HS-27A (cell line): Measurements from ENCODE around the gene PNISR.
A peak's percentile ranks its signal among the peaks of the same experiment; 100 is the strongest.

Experiments
- DNase-seq: peaks from one replicate; pipeline ENCODE4 v3.0.0-alpha.2; 2012; ENCODE audit warnings: low read depth, missing footprints

The PNISR gene

DNA sequence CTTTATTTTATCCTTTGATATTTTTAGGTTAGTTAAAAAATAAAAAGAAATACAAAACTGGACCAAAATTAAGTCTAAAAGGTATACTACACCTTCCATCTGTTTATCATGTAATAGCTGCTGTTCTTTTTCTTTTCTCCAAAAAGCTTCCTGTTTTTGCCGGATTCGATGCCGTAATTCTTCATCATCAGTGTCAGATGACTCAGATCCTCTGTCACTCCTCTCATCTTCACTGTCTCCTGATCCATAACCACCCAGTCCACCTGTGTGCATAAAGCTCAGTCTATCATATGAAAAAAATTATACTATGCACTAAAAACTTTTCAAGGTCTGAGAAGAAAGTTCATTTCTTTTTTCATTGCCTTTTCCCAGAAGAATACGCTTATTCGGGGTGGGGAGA is 22.7 kb downstream of the PNISR start:
- DNase-seq = no peak

DNA sequence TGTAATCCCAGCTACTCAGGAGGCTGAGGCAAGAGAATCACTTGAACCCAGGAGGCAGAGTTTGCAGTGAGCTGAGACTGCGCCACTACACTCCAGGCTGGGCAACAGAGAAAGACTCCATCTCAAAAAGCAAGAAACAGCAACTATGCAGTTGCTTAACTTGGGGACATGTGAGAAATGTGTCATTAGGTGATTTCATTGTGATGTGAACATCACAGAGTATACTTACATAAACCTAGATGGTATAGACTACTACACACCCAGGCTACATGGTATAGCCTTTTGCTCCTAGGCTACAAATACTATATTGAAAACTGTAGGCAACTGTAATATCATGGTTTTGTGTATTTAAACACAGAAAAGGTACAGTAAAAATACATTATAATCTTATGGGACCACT is 27.8 kb downstream of the PNISR start:
- no peak for DNase-seq

DNA sequence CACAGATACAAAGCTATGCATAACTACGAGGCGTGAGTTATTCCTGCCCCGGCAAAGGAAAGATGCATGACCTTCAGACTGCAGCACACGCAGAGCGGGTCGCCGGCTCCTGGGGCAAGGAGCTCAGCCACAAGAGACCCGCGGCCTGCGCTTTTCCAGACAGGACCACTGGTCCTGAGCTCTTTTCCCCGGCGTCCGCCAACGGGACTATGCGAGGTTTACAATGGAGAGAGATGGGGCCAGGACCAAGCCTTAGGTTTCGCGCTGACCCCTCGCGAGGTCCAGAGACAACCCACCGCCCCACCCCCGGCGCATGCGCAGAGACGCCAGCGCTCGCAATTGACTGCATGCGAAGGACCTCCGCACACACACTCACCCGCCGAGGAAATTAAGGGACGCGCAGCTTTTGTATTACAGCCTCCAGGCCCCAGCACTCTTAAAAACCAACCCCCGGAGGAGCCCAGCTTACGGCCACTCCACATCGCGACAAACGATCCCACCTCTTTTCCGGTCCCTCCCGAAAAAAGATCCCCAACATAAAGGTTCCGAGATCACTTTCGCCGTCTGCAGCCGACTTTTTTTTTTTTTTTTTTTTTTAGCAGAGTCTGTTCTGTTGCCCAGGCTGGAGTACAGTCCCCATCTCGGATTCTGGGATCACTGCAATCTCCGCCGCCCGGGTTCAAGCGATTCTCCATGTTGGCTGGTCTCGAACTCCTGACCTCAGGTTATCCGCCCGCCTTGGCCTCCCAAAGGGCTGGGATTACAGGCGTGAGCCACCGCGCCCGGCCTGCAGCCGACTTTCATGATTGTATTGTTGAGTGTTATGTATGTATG is 31.2 kb downstream of the PNISR start, which contains the start of gene COQ3:
COQ3 (minus strand) TSS at position 498 of the 834 bp plus-strand sequence; CDS start at position 482, 16 bp downstream.
- peak; percentile 24 for DNase-seq

DNA sequence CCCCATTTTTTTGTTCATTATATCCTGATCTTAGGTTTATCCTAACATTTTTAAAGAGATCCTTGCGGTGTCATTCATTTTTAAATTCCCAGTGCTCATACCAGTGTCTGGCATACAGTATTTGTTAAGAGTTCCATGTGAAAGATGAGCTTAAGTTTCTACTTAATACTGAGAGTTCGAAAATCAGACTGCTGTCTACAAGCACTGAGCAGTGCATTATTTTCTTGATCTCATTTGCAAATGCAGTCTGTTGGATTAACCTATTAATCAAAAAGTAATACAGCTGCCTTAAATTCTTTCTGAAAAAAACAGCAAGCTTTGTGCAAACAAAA is 31.8 kb downstream of the PNISR start:
- no peak for DNase-seq

DNA sequence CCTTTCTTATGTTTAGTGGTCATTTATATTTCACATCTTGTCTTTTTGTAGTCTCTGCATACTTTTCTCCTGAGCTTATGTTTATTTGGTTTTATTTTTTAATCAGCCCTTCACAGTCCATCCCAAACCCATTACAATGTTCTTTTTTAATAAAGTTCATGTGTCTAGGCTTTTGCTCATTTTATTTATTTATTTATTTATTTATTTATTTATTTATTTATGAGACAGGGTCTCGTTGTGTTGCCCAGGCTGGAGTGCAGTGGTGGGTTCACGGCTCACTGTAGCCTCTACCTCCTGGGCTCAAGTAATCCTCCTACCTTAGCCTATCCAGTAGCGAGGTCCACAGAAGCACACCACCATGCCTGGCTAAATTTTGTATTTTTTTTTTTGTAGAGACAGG is 34.2 kb downstream of the PNISR start:
- no peak for DNase-seq

DNA sequence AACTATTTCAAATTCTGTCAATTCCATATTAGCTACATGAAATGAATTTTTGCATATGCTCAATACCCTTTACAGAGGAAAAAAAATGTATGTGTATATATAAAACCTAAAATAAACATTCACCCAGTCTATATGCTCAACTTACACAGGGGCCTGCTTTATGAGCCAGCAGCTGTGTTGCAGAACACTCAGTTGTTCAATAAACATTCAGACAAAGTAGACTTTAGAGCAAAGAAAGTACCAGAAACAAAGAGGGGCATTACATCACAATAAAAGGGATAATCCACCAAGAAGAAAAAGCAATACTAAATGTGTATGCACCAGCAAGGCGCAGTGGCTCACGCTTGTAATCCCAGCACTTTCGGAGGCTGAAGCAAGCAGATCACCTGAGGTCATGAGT is 40.6 kb downstream of the PNISR start:
- no peak for DNase-seq

DNA sequence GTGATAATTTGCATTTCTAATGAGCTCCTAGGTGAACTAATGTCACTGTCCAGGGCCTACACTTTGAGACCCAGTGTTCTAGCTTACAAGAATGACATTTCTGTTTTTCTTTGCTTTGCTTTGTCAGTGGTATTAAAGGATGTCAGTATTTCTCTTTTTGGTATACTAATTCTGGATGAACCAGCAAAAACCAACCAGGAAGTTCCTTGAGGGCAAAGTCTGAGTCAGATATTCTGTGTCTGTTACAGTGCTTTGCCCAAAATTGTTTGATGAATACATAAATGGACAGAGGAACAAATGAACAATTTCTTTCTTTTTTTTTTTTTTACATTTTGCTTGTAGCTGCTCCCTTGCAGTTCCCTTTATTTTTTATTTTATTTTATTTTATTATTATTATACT is 46.5 kb downstream of the PNISR start:
- DNase-seq = no peak

DNA sequence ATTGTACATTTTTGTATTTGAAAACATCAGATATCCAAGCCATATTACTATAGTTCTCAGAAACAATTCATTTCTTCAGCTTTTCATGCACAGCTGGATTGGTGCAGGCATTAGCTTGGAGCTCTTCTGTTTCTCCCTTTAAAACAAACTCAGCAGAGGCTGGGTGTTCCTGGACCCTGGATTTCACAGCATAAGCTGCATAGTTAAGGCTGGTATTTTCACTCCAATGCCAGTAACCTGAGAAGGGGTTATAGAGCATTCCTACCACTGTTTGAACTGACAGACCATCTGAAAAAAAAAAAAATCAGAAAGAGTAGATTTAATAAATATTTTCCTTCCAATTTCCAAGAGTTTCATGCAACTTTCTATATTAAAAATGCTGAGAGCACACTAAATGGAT is 55.6 kb downstream of the PNISR start:
- no peak for DNase-seq

DNA sequence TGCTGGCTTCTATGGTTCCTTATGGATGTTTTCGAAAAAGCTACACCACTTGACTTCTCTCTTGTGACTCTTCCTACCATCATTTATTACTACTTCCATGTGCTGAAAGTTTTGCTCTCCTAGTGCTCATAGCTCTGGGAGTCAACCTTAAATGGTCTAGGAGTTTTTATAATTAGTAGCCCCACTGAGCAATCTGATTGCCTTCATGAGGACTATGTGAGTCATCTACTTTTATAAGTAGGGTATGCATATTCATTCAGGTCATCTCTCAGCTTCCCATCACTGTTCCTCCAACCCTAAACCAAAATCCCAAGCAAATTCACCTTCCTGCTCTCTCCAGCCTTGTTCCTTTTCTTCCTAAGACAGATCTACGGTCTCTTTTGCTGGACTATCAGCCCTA is 58.3 kb downstream of the PNISR start:
- no peak for DNase-seq

DNA sequence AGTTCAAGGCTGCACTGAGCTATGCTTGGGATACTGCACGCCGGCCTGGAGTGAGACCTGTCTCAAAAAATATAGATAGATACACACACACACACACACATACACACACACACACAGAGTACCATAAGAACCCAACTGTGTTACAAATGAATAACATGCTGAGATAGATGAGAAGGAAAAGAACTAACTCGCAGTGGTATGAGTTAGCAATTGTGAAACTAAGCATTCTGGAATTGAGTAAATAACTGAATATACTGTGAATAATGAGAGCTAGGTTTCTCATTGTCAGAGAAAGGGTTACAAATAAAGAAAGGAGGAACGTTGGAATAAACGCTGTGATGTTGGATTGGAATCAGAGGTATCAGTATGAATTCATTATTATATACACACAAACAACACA is 61.1 kb downstream of the PNISR start:
- no peak for DNase-seq

DNA sequence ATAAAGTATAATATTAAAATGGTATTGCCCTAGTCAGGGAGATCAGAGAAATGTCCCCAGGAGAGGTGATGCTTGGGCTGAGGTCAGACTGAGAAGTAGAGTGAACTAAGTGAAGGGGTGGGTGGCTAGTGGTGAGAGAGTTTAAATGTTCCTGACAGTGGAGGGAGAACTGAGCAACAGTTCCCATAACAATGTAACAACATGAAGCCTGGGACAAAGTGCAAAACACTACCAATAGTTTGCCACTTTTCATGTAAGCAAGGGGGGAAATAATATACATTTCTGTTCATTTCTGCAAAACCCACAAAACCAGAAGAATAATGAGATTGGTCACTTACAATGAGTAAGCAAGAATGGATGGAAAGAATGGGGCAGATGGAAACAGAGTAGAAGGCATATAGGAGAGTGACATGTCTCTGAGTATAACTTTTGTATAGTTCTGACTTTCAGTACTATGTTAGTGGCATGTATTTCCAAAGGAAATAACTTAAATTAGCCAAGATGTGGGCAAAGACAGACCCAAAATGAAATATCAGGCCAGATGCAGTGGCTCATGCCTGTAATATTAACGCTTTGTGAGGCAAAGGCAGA is 62.3 kb downstream of the PNISR start:
- no peak for DNase-seq

DNA sequence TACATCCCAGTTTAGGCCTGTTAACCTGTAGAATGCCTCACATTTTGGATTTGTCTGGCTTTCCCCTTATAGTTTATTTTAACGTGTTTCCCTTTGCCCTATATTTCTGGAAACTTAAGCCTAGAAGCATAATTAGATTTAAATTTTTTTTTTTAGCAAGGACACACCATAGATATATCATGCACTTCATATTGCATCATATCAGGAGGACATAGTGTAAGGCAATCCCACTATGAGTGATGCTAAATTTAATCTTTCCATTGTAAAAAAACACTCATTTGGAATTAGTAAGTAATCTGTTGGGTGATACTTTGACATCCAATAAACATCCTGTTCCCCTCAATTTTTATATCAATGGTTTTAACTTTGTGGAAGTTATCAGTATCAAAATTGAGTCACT is 65.3 kb downstream of the PNISR start:
- no peak for DNase-seq

DNA sequence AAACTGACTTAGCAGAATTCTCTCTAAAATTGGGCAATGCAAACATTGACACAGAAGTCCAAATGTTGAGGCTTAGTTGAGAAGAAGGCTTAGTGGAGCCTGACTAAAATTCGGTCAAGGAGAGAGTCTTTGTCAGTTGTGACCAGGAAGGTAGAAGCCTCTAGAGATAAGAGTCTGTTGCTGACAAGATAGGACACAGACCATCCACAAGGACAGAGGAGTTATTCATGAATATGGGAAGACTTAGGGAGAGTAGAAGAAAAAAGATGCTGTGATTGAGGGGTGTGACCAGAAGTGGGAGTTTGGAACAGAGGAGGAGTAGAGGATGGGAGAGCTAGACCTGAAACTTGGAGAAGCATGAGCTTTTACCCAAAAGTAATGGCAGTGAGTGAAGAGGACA is 68.5 kb downstream of the PNISR start:
- no peak for DNase-seq

DNA sequence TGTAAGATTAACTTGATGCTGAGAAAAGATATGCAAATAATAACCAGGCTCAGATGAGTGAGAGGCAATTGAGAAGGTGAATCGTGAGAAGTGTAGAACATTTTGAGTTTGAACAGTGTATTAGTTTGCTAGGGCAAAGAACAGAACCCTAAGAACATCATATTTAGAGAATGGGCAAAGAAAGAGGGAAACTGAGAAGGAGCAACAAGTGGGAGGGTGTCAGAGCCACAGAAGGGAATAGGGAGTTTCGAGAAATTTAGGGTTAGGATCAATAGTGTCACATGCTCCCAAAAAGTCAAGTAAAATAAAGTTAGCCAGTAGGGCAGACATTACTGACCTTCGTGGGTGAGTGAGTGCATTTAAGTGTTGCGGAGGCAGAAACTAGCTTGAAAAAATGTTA is 70.1 kb downstream of the PNISR start:
- DNase-seq = no peak

DNA sequence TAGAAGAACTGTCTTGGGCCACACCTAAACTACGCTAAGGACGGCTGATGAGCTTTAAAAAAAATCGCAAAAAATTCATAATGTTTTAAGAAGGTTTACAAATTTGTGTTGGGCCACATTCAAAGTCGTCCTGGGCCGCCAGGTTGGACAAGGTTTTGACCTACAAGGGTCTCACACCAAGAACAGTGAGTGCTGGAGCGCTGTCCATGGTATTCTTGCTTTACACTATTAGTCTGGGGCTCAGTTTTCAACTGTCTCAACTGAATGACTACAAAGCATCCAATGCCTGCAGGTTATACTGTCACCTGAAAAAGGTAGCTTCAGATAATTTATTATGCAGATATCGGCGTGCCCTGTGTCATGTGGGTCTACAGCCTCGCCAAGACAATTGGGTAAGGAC is 72.0 kb downstream of the PNISR start:
- DNase-seq = no peak

DNA sequence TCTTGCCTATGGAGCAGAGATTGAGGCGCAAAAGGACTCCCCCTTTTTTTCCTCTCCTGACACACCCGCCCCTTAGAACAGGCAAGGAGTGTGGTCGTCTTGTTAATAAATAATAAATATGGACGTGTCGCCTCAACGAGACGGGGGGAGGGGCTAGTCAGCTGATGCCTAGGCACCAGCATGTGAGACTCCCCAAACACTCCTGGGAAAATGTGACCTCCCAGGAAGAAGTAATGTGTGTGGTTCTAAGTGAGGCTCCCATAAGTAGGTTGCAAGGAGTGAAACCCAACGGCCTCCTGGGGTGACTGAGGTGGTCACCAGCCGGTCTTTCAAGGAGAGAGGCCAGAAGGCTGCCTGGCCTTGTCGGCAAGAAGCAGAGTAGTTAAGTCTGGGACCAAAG is 74.5 kb downstream of the PNISR start:
- no peak for DNase-seq

DNA sequence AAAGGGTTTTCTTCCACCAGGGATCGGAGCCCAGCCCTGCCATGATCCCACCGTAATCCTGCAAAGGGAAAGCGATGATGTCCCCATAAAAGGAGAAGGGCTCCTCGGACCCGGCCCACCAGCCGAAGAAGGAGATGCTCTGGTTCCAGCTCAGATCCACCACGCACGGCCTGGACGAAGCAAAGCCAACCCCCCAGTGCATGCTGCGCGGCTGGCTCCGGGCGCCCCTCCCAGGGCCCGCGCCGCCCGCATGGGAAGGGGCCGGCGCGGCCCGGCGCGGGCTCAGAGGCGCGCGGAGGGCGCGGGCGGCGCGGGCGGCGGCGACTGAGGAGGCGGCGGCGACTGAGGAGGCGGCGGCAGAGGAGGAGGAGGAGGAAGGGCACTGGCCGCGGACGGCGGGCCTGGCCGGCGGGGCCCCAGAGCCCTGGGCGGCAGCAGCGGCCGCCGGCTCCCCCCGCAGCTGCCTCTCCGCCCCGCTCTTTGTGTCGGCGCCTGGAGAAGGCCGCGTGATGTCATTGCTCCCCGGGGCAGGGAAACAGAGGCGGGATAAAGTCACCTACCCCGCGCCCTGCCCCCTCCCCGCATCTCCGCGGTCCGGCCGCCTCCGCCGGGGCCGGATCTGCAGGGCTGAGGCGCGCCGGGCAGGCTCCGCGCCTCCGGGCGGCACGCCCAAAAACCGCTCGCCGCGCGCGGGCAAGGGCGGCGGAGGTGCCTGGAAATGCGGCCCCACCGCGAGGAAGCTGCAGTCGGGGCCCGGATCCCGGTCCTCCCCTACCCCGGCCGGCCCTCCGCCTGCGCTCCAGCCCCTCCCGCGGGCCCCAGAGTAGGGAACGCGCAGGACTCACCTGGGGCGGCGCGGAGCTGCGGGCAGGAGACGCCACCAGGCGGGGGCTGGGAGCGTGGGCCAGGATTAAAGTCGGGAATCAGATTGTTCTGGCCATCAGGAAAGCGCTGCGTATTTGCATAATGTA is 75.7 kb downstream of the PNISR start, which contains the start of gene FAXC:
FAXC (minus strand) TSS at position 504 of the 971 bp plus-strand sequence; CDS start at position 202, 302 bp downstream.
- no peak for DNase-seq

DNA sequence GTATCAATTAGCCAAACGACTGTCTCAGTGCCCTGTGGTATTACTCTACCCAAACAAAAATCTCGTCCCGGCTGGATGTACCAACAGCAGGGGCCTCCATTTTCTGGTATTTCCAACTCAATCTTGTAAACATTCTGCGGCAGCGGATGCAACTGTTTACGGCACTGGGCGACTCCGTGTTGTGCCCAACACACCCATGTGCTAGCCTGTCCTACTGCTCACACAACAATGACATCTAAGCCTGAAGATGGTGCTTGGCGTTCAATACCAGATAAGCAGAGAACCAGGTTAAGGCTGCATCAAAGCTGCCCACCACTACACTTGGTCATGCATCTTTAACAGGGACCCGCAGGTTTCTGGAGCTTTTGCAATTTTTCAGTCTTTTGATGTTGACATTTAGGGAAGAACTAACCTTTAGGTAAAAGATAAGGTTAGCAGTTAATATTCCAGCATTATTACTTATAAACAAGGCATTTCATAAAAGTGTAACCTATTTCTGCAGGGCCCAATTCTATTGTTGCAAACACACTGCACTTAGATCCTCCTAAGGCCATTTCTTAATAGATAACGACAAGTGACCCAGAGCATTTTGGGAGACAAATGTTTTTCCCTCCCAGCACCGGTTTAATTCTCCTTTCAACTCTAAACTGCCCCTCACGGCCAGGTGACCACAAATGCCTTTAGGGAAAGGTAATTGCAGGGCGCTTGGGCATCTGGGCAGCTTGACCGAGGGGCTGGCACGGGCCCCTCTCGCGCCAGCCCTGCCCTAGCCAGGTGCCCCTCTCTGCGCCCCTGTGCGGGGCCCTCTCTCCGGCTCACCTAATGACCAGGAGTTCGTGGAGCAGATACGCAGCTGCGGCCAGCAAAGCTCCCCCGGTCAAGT is 76.6 kb downstream of the PNISR start:
- DNase-seq = no peak
